D721Med (cell line): ENCODE results near the gene SLC14A1.
A peak's percentile ranks its signal among the peaks of the same experiment; 100 is the strongest.

Source experiments
- DNase-seq: peaks from one replicate; pipeline ENCODE4 v3.0.0; 2011; ENCODE audit warnings: low spot score; ENCODE audit not compliant: insufficient read length
- FAIRE-seq: peaks from 2 replicates; lab custom pipeline; 2011; peaks lifted over from hg19 to GRCh38; lab: Jason Lieb, UNC
- TF ChIP-seq, protein P1 (sequence below): IDR thresholded peaks from 2 replicates; pipeline ENCODE4 v1.5.1; 2012; ENCODE audit warnings: mild to moderate bottlenecking, control low read depth; ENCODE audit not compliant: insufficient read depth; ENCODE audit errors: missing control alignments

The SLC14A1 gene

DNA sequence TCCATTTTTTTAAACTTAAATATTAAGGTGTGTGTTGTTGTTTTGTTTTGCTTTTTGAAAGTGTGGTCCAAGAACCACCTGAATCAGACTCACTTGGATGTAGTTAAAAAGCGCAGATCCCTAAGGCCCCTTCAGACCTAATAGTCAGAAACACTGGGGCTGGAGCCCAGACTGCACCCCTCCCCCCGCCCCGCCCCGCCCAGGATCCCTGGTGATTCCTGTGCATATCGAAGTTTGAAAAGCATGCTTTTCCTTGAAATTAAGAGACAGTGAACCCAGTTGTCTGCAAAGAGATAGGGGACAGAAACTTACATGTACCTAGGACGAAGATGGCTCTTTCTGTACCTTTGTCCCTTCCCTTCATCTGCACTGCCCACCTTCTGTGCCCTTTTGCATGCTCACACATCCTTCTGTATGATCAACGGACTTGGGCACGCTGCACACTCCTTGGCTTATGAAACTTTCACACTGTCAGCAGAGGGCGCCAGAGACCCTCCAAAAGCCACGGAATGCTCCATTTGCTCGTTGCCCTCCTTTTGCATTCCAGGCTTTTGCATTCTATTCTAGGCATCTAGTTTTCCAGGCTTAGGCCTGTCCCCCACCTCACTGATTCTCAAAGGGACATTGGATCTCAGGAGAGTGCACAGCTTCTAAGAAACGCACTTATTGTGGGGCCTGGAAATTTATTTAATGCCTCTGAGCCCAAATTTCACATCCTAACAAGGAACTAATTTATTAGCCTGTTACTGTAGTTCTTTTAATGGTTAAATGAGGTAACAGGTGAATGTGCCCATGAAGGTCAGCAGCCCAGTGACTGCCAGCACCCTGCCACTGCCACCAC lies 32.8 kb upstream of the SLC14A1 start:
- peak; percentile 67 for FAIRE-seq
- TF ChIP-seq, protein P1, sequence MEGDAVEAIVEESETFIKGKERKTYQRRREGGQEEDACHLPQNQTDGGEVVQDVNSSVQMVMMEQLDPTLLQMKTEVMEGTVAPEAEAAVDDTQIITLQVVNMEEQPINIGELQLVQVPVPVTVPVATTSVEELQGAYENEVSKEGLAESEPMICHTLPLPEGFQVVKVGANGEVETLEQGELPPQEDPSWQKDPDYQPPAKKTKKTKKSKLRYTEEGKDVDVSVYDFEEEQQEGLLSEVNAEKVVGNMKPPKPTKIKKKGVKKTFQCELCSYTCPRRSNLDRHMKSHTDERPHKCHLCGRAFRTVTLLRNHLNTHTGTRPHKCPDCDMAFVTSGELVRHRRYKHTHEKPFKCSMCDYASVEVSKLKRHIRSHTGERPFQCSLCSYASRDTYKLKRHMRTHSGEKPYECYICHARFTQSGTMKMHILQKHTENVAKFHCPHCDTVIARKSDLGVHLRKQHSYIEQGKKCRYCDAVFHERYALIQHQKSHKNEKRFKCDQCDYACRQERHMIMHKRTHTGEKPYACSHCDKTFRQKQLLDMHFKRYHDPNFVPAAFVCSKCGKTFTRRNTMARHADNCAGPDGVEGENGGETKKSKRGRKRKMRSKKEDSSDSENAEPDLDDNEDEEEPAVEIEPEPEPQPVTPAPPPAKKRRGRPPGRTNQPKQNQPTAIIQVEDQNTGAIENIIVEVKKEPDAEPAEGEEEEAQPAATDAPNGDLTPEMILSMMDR = peak; percentile 92
- peak; percentile 56 for DNase-seq

DNA sequence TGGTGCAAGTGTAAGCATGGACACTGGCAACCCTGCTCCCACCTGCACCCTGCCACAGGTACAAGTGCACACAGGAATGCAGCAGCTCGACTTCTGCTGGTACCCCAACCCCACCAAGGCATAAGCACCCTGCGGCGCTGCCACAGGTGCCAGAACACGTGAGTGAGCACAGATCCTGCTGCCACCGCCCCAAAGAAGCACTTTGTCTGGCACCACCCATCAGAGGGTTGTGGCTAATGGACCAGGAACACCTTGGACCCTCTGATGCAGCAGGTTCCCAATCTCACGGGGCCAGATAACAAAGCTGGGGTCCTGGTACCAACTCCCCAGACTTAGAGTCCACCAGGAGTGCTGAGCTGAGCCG lies 32.2 kb upstream of the SLC14A1 start:
- FAIRE-seq (no peak), DNase-seq (no peak)
- TF ChIP-seq, protein P1 = no peak

DNA sequence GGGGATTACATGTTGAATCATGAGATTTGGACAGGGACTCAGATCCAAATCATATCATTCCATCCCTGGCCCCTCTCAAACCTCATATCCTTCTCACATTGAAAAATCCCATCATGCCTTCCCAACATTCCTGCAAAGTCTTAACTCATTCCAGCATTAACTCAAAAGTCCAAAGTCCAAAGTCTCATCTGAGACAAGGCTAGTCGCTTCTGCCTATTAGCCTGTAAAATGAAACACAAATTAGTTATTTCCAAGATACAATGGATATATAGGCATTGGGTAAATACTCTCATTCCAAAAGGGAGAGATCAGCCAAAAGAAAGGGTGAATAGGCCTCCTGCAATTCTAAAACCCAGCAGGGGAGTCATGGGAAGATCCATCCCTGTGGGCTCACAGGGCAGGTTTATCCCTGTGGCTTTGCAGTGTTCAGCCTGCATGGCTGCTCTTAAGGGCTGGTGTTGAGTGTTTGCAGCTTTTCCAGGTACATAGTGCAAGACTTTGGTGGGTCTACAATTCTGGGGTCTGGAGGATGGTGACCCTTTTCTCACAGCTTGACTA lies 21.2 kb upstream of the SLC14A1 start:
- DNase-seq (no peak), FAIRE-seq (no peak)
- TF ChIP-seq, protein P1 = no peak

DNA sequence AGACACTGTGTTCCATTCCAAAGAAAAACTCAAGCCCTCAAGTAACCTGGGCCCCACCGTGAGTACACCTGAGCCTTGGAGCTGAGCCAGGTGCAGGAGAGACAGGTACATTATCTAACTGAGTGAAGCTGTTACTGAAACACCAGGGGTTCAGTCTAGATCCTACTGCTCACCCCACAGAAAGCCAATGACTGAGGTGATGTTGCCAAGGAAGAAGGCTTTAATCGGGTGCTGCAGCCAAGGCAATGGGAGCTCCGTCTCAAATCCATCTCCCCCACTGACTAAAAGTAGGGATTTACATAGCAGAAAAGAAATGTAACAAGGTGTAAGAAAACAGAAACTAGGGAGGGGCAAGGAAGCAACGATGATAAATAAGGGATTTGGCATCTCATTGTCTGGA lies 15.2 kb upstream of the SLC14A1 start:
- FAIRE-seq (no peak), DNase-seq (no peak)
- TF ChIP-seq, protein P1 = no peak

DNA sequence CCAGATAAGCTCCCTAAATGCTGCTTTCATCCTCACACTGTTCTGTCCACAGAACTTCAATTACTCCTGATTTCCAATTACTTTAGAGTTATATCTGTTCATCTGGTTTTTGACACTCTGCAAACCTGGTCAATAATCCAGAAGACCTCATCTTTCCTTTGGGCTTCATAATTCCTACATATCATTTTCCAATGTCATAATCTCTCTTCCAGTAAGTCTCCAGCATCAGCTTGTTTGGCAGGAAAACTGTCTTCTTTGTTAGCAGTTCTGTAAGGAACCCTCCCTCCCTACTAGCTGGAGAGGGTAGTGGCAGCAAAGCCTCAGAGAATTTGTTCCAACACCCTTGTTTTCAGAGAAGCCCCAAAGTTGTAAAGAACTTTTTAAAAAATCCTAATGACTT lies 11.9 kb upstream of the SLC14A1 start:
- DNase-seq (no peak), FAIRE-seq (no peak)
- TF ChIP-seq, protein P1 = no peak

DNA sequence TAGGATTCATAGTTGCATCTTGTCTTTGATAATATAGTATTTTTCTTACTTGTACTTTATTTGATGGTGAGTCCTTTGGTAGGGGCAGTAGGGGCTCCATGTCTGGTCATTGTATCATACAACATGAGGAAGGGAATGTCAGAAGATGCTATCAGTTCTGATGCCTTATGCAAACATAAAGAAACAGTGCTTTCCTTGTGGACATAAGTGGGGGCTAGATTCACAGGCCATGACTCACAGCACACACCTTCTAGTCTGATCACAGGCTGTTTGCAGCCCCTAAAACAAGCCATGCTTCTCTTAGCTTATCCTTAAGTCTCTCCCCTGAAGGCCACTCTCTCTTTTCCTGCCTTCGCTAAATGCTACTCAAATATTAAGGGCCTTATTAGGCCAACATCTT lies 10.7 kb upstream of the SLC14A1 start:
- no peak for DNase-seq
- TF ChIP-seq, protein P1 = no peak
- no peak for FAIRE-seq
